HG02763 (cell line): Measurements from ENCODE around the gene CYSTM1.
A peak's percentile ranks its signal among the peaks of the same experiment; 100 is the strongest.

Experiments
- ATAC-seq: cut with Tn5 transposase; IDR thresholded peaks from one replicate; pipeline ENCODE4 v1.9.1; 2021; ENCODE audit warnings: mild to moderate bottlenecking, moderate library complexity; ENCODE audit not compliant: unreplicated experiment

CYSTM1 gene

GRCh38 chr5:140232731-140233130, 57.7 kb downstream of the CYSTM1 start:
- ATAC-seq, result no peak

GRCh38 chr5:140234377-140234989, 59.5 kb downstream of the CYSTM1 start:
- no peak for ATAC-seq

- ATAC-seq, result no peak
These were observed 61.0 kb downstream of the CYSTM1 start for GRCh38 chr5:140235791-140236551.

- ATAC-seq, result no peak
These were observed 62.1 kb downstream of the CYSTM1 start for GRCh38 chr5:140236891-140237598.

- ATAC-seq, result no peak
These were observed 63.8 kb downstream of the CYSTM1 start for GRCh38 chr5:140238756-140239155.

GRCh38 chr5:140239461-140239860, 64.5 kb downstream of the CYSTM1 start:
- ATAC-seq, result no peak

GRCh38 chr5:140239939-140240700, 65.1 kb downstream of the CYSTM1 start:
- no peak for ATAC-seq

- ATAC-seq, result no peak
These were observed 66.2 kb downstream of the CYSTM1 start for GRCh38 chr5:140240987-140241706.

GRCh38 chr5:140242099-140242498, 67.1 kb downstream of the CYSTM1 start:
- ATAC-seq, result no peak

GRCh38 chr5:140242890-140243585, 68.0 kb downstream of the CYSTM1 start:
- no peak for ATAC-seq

- ATAC-seq, result no peak
These were observed 68.8 kb downstream of the CYSTM1 start for GRCh38 chr5:140243706-140244250.

GRCh38 chr5:140244525-140245025, 69.6 kb downstream of the CYSTM1 start:
- ATAC-seq, result peak; percentile 71

GRCh38 chr5:140245341-140245740, 70.4 kb downstream of the CYSTM1 start:
- ATAC-seq, result no peak

- ATAC-seq, result no peak
These were observed 70.9 kb downstream of the CYSTM1 start for GRCh38 chr5:140245926-140246325.

- ATAC-seq, result no peak
These were observed 71.6 kb downstream of the CYSTM1 start for GRCh38 chr5:140246378-140247122.

GRCh38 chr5:140248414-140248813, 73.4 kb downstream of the CYSTM1 start:
- no peak for ATAC-seq

- ATAC-seq, result no peak
These were observed 74.5 kb downstream of the CYSTM1 start for GRCh38 chr5:140249536-140249935.

GRCh38 chr5:140250386-140250785, 75.4 kb downstream of the CYSTM1 start:
- ATAC-seq, result no peak

GRCh38 chr5:140251527-140251973, 76.6 kb downstream of the CYSTM1 start:
- peak; percentile 61 for ATAC-seq
